K562 (cell line): ENCODE measurements around the gene CCDC88C. TPM values are rescaled to one million over a fixed set of nuclear protein-coding genes. Genes with fewer than 3 reads are reported as not detected.

Source experiments
- ATAC-seq: fragments of 200-7000 bp; cut with Tn5 transposase; 3 replicates; pipeline ENCODE4 v1.9.1; 2020; ENCODE audit warnings: moderate library complexity
- BruUV-seq: library from RNA; stranded (reverse); fragments of 400-500 nt; replicated peaks from 2 replicates; lab custom pipeline; 2021; lab: Mats Ljungman, UMichigan
- CTCF ChIA-PET: fragments of 300-600 bp; formaldehyde crosslinking; extraction: SDS; loops from one replicate; lab custom pipeline; 2021; ENCODE audit warnings: low intra/inter-chr PET ratio; lab: Yijun Ruan, JAX
- POLR2A ChIA-PET: fragments of 300-600, 350-650 bp; sonication (Branson Sonifier 250); formaldehyde crosslinking; extraction: SDS; loops from one replicate; lab custom pipeline; 2021; ENCODE audit warnings: antibody characterized with exemption, inconsistent platforms; lab: Yijun Ruan, JAX
- DNase-seq, 4 experiments: peaks; one replicate each; pipeline versions ENCODE4 v3.0.0 to v3.0.0-alpha.2; 2011 to 2018; ENCODE audit warnings: low spot score in 3 of 4, mixed read lengths in 3 of 4; ENCODE audit errors: extremely low read depth in 1 of 4
- FAIRE-seq: peaks from 2 replicates; lab custom pipeline; 2011; peaks lifted over from hg19 to GRCh38; lab: Jason Lieb, UNC
- H2AFZ ChIP-seq: 2 replicates; pipeline ENCODE4 v1.6.0; 2011; ENCODE audit warnings: low read depth, low read length, control low read depth, inconsistent platforms
- H3K27ac ChIP-seq: fragments of 200-600 bp; 3 replicates; pipeline ENCODE4 v1.8.0; 2011; ENCODE audit warnings: low read depth, mild to moderate bottlenecking, control low read depth, inconsistent platforms, low read length, moderate library complexity, mixed read lengths; ENCODE audit errors: extremely low read depth
- H3K27me3 ChIP-seq, 2 experiments: fragments of 300-600 bp in 1 of 2; 2 replicates in 1 of 2; 3 replicates in 1 of 2; pipeline versions ENCODE4 v1.6.0 to v1.8.0; 2011; ENCODE audit warnings: inconsistent platforms in 2 of 2, low read length in 2 of 2, mild to moderate bottlenecking in 1 of 2, mixed read lengths in 1 of 2, moderate library complexity in 1 of 2; ENCODE audit not compliant: control insufficient read depth in 2 of 2, insufficient read depth in 2 of 2
- H3K36me3 ChIP-seq: fragments of 300-600 bp; 3 replicates; pipeline ENCODE4 v1.8.0; 2011; ENCODE audit warnings: mild to moderate bottlenecking, low read length, inconsistent platforms; ENCODE audit not compliant: control insufficient read depth, insufficient read depth
- H3K4me1 ChIP-seq, 2 experiments: fragments of 200-600 bp in 1 of 2; replicated peaks in 1 of 2; 2 replicates in 1 of 2; 3 replicates in 1 of 2; pipeline versions ENCODE4 v1.5.1 to v1.8.0; 2011; ENCODE audit warnings: inconsistent platforms in 2 of 2, low read length in 2 of 2, mild to moderate bottlenecking in 1 of 2, mixed read lengths in 1 of 2, moderate library complexity in 1 of 2; ENCODE audit not compliant: control insufficient read depth in 2 of 2, insufficient read depth in 2 of 2
- H3K4me2 ChIP-seq: 2 replicates; pipeline ENCODE4 v1.6.1; 2011; ENCODE audit warnings: low read length, control low read depth, inconsistent platforms, mixed read lengths; ENCODE audit not compliant: insufficient read depth
- H3K4me3 ChIP-seq: fragments of 200-600 bp; sonication (generic), shearing (Covaris generic); 2 replicates; pipeline ENCODE4 v1.5.1; 2016; ENCODE audit warnings: control low read depth, inconsistent platforms
- H3K79me2 ChIP-seq: fragments of 200-600 bp; 3 replicates; pipeline ENCODE4 v1.8.0; 2011; ENCODE audit warnings: low read length, inconsistent platforms; ENCODE audit not compliant: control insufficient read depth, insufficient read depth
- H3K9ac ChIP-seq, 2 experiments: 2 replicates each; pipeline versions ENCODE4 v1.6.0 to v1.6.1; 2011; ENCODE audit warnings: low read depth in 2 of 2, low read length in 2 of 2, control low read depth in 1 of 2, inconsistent platforms in 1 of 2, mild to moderate bottlenecking in 1 of 2, mixed read lengths in 1 of 2; ENCODE audit not compliant: insufficient read depth in 1 of 2
- H3K9me1 ChIP-seq: one replicate; pipeline ENCODE4 v1.6.0; 2011; ENCODE audit warnings: inconsistent platforms, mild to moderate bottlenecking, low read length, moderate library complexity; ENCODE audit not compliant: control insufficient read depth, insufficient read depth
- H3K9me3 ChIP-seq: replicated peaks from 2 replicates; pipeline ENCODE4 v1.5.1; 2011; ENCODE audit warnings: low read depth, low read length, inconsistent platforms; ENCODE audit not compliant: control insufficient read depth, insufficient read depth
- H4K20me1 ChIP-seq: replicated peaks from 2 replicates; pipeline ENCODE4 v1.6.1; 2011; ENCODE audit warnings: low read length, inconsistent platforms, mixed read lengths; ENCODE audit not compliant: control insufficient read depth, insufficient read depth
- CHAMP1 ChIP-seq: fragments of 450-650 bp; IDR thresholded peaks from 2 replicates; pipeline ENCODE4 v1.6.1; 2016; ENCODE audit warnings: mild to moderate bottlenecking
- FOS ChIP-seq: IDR thresholded peaks from 3 replicates; pipeline ENCODE4 v1.6.1; 2011; ENCODE audit not compliant: insufficient read length; ENCODE audit errors: extremely low read depth
- MXD1 ChIP-seq: fragments of 250-450 bp; sonication (Bioruptor Pico); IDR thresholded peaks from 2 replicates; pipeline ENCODE4 v1.8.0; 2021; ENCODE audit warnings: borderline replicate concordance, mild to moderate bottlenecking, moderate library complexity; ENCODE audit not compliant: poor library complexity, severe bottlenecking
- NR2C1 ChIP-seq, 2 experiments: fragments of 450-650 bp; IDR thresholded peaks; 2 replicates each; pipeline ENCODE4 v1.6.1; 2017; ENCODE audit warnings: mild to moderate bottlenecking in 2 of 2, antibody characterized with exemption in 1 of 2, inconsistent platforms in 1 of 2, missing compliant biosample characterization in 1 of 2, missing genetic modification characterization in 1 of 2
- SMARCB1 ChIP-seq: IDR thresholded peaks from 2 replicates; pipeline ENCODE4 v1.6.1; 2011; ENCODE audit warnings: improper control_type of control experiment, low read depth; ENCODE audit not compliant: insufficient read length
- STAG1 ChIP-seq: sonication (generic); formaldehyde crosslinking; IDR thresholded peaks from 2 replicates; pipeline ENCODE4 v1.5.0; 2020; ENCODE audit warnings: missing genetic modification reagents, borderline replicate concordance
- TCF7 ChIP-seq: sonication (generic); IDR thresholded peaks from 2 replicates; pipeline ENCODE4 v1.6.1; 2016; ENCODE audit warnings: antibody characterized with exemption, borderline replicate concordance
- XRCC5 ChIP-seq: fragments of 200-400 bp; formaldehyde crosslinking; IDR thresholded peaks from 2 replicates; pipeline ENCODE4 v1.6.1; 2017; ENCODE audit warnings: low read depth, mild to moderate bottlenecking, low read length
- ZBTB34 ChIP-seq: fragments of 250-450 bp; sonication (Bioruptor Pico); IDR thresholded peaks from 2 replicates; pipeline ENCODE4 v1.8.0; 2021; ENCODE audit warnings: mild to moderate bottlenecking, moderate library complexity
- ZNF12 ChIP-seq: sonication (generic); formaldehyde crosslinking; IDR thresholded peaks from 2 replicates; pipeline ENCODE4 v1.4.0; 2020; ENCODE audit warnings: mild to moderate bottlenecking, missing genetic modification reagents
- ZNF436 ChIP-seq: fragments of 250-450, 450-650 bp; sonication (Bioruptor Pico); formaldehyde crosslinking; IDR thresholded peaks from 2 replicates; pipeline ENCODE4 v1.7.0; 2020; ENCODE audit warnings: mild to moderate bottlenecking
- ZNF76 ChIP-seq: fragments of 250-450 bp; sonication (Bioruptor Pico); IDR thresholded peaks from 2 replicates; pipeline ENCODE4 v1.4.0; 2020; ENCODE audit warnings: mild to moderate bottlenecking, moderate library complexity, borderline replicate concordance
- ZNF764 ChIP-seq: fragments of 250-450 bp; sonication (Bioruptor Pico); IDR thresholded peaks from 2 replicates; pipeline ENCODE4 v1.4.0; 2020; ENCODE audit warnings: low read depth, mild to moderate bottlenecking, moderate library complexity
- WGBS: fragments of 100-300 bp; shearing (Covaris generic); methylation state at CpG from one replicate; pipeline ENCODE4 v1.1.6; 2016; ENCODE audit warnings: low coverage, mixed read lengths; ENCODE audit not compliant: insufficient coverage; ENCODE audit errors: missing lambda C conversion rate; 5-methylcytosine and 5-hydroxymethylcytosine counted together
- in situ Hi-C: fragments of 300-500 bp; cut with MboI; formaldehyde crosslinking; loops from 4 replicates; pipeline ENCODE4 v1.15.0; 2018; ENCODE audit warnings: inconsistent platforms, mixed read lengths
- intact Hi-C: fragments of 100-400 bp; cut with micrococcal nuclease; formaldehyde crosslinking; loops from 2 replicates; pipeline ENCODE4 v1.14.2; 2022
- polyA plus RNA-seq, 8 experiments: library from polyadenylated mRNA; depleted of rRNA in 4 of 8; stranded (reverse) in 5 of 8; unstranded in 3 of 8; fragments of >200 nt; fragmentation: Nextera tagmentation in 2 of 8; fragmentation: Illumina TruSeq in 1 of 8; extraction: Ambion mirVana in 2 of 8; extraction: Trizol in 1 of 8; gene quantifications; 2 replicates each; pipeline versions ENCODE4 v1.2.1 to v1.2.3, GENCODE V29; 2011 to 2014; ENCODE audit warnings: inconsistent platforms in 1 of 8, missing spikeins in 1 of 8
- total RNA-seq, 7 experiments: library from RNA; depleted of rRNA in 6 of 7; stranded (reverse); fragments of >200 nt in 6 of 7; fragmentation: Illumina TruSeq in 2 of 7; extraction: Trizol in 2 of 7; gene quantifications; 2 replicates each; pipeline versions ENCODE4 v1.2.1 to v1.2.3, GENCODE V29; 2011 to 2021; ENCODE audit warnings: low replicate concordance in 1 of 7

The CCDC88C gene
- total and polyA plus RNA-seq, 9 of the 15 experiments (the other 6 are each of a cell fraction or from before 2014, with no cell fraction given): 0.62 to 22.5 (median 10.7) TPM

- no peak for ATAC-seq
- Histone ChIP-seq H2AFZ (no peak overlapping the region), H3K9me1 (no peaks in the 10 kb centered on the region), H4K20me1 (no peaks in the 10 kb centered on the region), H3K27me3 (no peaks in the 10 kb centered on the region), H3K9me3 (no peaks in the 10 kb centered on the region), H3K79me2 (no peaks in the 10 kb centered on the region), H3K4me3 (no peak overlapping the region), H3K27ac (no peak overlapping the region), H3K9ac (no peak overlapping the region), H3K36me3 (peaks cover 15% of the 10 kb centered on the region; the same call in 1 of the 3 replicates), H3K4me1 (peaks cover 7 to 8% of the 10 kb centered on the region in 2 experiments; a peak in 3 of 5 replicates), H3K4me2 (no peak overlapping the region)
- CTCF ChIA-PET: no interaction called here
- no peak for DNase-seq
- POLR2A ChIA-PET: no interaction called here
- WGBS: 88% methylated on average over 16 of the region's 17 CpGs
- intact Hi-C loops (no loop called here), in situ Hi-C loops (no loop called here)
- BruUV-seq: no TSS peak
- FAIRE-seq: no peak
- TF ChIP-seq XRCC5 (no peak), NR2C1 (IDR thresholded peaks at IDR 0.05) (no peak), NR2C1 (tag; IDR thresholded peaks at IDR 0.05) (no peak), ZBTB34 (CRISPR knock-in tag) (no peak), MXD1 (CRISPR knock-in tag) (no peak), ZNF764 (CRISPR knock-in tag) (no peak), ZNF76 (CRISPR knock-in tag) (no peak), TCF7 (no peak), ZNF12 (CRISPR knock-in tag) (no peak), CHAMP1 (no peak), FOS (no peak), STAG1 (CRISPR knock-in tag) (no peak), ZNF436 (no peak), SMARCB1 (no peak)
These were observed 84.5 kb downstream of the CCDC88C start for GRCh38 chr14:91332986-91333649.
